IPS-NIHi7 (cell line): ENCODE data around the gene TYW5.

Source experiments
- DNase-seq: peaks from one replicate; pipeline ENCODE4 v3.0.0; 2012; ENCODE audit warnings: mixed read lengths; ENCODE audit errors: extremely low spot score

TYW5 gene, protein sequence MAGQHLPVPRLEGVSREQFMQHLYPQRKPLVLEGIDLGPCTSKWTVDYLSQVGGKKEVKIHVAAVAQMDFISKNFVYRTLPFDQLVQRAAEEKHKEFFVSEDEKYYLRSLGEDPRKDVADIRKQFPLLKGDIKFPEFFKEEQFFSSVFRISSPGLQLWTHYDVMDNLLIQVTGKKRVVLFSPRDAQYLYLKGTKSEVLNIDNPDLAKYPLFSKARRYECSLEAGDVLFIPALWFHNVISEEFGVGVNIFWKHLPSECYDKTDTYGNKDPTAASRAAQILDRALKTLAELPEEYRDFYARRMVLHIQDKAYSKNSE

DNA sequence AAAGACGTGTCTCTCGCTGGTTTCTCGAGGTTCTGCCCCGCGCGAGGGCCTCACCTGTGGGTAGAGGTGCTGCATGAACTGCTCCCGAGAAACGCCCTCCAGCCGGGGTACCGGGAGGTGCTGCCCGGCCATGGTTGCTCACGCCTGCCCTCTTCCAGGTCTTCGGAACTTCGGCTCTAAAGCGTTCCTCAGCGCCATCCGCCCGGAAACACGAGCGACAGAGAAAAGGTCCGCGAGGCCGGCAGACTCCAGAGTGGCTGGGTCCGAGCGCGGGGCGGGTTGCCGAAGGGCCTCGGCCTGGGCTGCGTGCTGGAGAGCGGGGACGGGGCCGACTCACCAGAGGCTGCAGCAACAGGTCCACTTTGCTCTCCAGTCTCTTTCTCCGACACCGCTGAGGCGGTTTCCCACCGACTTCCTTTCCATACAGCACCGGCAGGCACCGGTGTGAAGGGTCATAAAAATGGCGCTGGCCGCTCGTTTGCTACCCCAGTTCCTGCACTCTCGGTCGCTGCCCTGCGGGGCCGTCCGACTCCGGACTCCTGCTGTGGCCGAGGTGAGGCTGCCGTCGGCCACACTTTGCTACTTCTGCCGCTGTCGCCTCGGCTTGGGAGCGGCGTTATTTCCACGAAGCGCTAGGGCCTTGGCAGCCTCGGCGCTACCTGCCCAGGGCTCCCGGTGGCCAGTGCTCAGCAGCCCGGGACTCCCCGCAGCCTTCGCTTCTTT lies at the start of gene TYW5, which contains the start of gene MAIP1:
Gene TYW5 (minus strand): TSS at position 153 of the 723 bp plus-strand sequence. CDS start 21 bp downstream, at position 132.
Gene MAIP1 (plus strand): TSS at position 244 of the 723 bp plus-strand sequence. CDS start 217 bp downstream, at position 461.
- peak; percentile 90 for DNase-seq

DNA sequence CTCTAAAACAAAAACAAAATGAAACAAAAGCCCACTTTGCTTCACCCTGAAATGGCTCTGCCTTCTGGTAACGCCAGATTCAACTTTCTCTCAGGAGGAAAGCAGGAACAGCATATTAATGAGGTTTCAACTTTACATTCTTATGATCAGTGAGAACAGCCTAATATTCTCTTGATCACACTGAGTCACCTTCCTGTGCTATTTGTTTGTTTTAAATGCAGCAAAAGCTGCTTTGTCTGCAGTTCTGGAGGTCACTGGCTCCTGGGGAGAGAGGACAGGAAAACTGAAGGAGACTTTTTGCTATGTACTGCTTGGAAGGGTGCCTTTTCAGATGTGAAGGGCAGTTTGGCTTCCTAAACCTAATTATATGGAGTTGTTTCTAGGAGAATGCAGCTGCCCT lies 48.2 kb upstream of the TYW5 start:
- no peak for DNase-seq

GRCh38 chr2:200000444-200001163 lies 45.3 kb upstream of the TYW5 start:
- no peak for DNase-seq

DNA sequence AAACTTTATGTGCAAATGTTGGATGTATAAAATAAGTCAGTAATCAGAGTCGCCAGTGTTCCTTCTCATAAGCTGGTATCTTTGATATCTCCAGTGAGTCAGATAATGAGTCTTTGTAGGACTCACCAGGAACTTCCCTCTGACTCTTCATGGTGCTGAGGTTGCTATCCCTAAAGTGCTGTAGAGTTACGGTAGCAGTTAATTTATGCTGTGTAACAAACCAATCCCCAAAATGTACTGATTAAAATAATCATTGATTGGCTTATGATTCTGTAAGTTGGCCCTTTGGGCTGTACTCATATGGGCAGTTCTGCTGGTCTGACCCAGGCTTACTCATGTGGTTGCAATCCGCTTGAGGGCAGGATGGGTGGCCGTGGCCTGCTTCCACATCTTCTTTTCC lies 43.9 kb upstream of the TYW5 start:
- no peak for DNase-seq

- DNase-seq: no peak
Observed at GRCh38 chr2:199997296-199997695, 42.0 kb upstream of the TYW5 start.

DNA sequence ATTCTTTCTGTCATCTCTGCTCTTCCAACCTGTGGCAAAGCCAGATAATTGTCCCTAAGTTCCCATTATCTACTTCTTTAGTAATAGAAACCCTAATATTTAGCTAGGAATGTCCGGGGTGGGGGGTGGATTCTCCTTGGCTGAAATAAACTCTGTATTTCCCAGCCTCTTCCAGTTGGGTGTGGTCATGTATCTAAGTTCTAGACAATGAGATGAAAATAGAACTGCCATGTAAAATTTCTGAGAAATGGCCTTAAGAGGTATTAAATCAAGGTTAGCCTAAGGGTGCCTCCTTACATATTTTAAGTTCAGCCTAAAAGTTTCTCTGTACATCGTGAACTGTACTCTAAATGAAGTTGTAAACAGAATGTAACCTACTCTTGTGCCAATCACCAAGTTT lies 39.6 kb upstream of the TYW5 start:
- DNase-seq: no peak

- DNase-seq: no peak
Observed at GRCh38 chr2:199994371-199994770, 39.1 kb upstream of the TYW5 start.

DNA sequence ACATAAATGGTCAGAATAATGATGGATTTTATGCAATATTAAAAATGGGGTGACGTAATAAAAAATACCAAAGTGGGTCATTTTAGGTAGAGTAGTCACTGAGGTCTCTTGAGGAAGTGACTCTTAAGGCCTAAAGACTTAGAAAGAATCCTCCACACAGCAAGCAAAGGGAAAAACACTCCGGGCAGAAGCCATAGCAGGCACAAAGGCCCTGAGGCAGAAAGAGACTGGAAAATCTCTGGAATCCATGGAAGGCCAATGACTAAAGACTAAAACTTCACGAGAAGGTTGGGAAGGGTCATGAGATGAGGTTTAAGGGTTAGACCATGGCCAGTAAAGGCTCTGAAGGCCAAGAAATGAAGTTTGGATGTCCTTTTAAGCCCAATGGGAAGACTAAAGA lies 37.0 kb upstream of the TYW5 start:
- DNase-seq: no peak

DNA sequence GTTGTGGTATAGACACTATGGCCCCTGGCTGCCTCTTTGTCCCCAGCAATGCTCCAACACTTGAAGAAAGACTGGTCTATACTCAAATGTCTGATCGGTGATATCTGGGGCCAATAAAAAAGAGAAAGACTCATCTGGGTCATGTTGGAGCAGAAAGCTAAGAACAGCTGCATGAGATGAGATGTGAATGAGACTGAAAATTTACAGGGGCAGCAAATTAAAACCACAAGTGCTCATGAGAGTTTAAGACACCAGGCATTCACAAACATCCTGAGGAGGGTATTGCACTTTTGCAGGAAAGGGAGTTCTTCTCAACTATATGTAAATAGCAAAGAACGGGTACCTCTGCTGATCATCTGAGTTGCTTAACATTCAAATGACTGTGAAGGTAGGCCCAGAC lies 36.4 kb upstream of the TYW5 start:
- no peak for DNase-seq

DNA sequence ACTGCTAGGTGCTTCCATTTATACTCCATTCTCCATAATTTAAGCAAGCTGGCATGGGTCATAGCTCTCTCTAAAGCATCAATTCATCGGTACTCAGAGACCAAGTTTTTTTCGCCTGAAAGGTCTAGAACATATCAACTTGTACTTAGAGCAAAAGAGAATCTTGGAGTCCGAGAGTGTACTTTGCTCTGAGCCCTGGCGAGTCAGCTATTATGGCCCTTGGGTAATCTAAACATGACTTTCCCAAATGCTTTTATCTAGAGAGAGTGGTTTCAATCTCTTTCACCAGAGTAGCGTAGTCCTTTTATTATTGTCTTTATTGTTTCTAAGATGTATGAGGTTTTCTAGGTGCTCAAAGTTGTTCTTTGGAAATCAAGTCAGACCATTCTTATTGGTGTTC lies 34.5 kb upstream of the TYW5 start:
- DNase-seq: no peak

GRCh38 chr2:199988151-199988550 lies 32.9 kb upstream of the TYW5 start:
- no peak for DNase-seq

GRCh38 chr2:199987586-199987985 lies 32.3 kb upstream of the TYW5 start:
- no peak for DNase-seq

DNA sequence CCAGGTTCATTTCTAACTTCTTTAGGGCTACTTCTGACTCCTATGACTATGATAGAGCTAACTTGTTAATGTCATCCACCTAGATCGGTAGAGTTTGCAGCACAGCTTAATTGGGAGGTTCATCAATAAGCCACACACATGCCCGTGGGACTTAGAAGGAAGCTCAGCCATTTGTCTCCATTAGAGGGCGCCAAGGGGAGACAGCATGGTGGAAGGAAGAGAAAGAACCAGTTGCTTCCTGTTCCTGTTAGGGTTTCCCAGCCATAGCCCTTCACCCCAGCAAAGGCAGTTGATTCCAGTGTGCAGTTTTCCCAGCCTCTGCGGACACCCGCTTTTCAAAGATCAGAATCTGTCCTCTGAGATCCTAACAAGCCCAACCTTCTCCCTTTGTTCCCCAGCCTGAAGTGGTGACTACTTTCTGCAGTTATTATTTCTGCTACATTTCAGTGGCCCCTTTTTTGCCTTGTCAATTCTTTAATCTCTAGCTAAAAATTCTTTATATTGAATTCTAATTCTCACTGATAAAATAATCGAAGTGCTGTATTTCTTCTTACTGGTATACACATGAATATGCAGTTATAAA lies 30.4 kb upstream of the TYW5 start:
- peak; percentile 75 for DNase-seq

GRCh38 chr2:199984755-199985154 lies 29.5 kb upstream of the TYW5 start:
- no peak for DNase-seq

DNA sequence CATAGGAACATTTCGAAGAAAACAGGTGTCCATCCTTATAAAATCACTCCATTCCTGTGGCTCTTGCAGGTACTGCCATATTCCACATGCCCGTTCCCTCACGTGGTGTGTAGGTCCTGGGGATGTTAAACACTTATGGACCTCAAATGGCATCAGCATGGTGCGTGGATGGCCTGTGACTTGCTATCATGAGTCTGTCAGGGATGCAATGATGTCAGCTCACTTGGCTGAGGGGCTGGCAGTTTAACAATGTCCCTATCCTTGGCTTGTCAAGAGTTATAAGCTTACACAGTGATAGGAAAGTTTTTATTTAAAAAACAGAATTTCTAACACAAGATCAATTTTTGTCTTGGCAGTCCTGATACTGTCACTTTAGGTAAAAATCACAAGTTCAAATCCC lies 28.9 kb upstream of the TYW5 start:
- DNase-seq: no peak

DNA sequence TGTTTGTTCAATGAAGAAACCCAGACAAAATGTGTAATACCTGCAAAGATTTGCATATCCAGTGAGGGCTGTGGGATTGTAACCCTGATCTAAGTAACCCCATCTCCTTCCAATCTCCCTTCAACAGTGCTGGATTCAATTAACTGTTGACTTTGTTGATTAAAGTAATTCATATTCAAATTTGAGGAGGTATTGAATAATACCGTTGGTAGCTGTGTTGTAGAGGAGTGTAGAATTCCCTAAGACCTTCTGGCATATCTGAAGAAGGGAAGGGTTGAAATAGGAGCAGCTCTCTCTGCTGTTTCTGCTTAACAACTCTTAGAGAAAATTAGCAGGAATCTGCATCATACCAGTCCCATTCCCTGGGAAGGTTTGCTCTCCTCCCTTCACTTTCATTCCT lies 28.2 kb upstream of the TYW5 start:
- no peak for DNase-seq

GRCh38 chr2:199982126-199982843 lies 27.0 kb upstream of the TYW5 start:
- DNase-seq: no peak

GRCh38 chr2:199979832-199980628 lies 24.7 kb upstream of the TYW5 start:
- DNase-seq: peak; percentile 75

- DNase-seq: no peak
Observed at GRCh38 chr2:199979398-199979797, 24.1 kb upstream of the TYW5 start.

- DNase-seq: no peak
Observed at GRCh38 chr2:199977984-199978415, 22.7 kb upstream of the TYW5 start.
